Measurements from ENCODE around the gene SRRT. TPM values are rescaled to one million over a fixed set of nuclear protein-coding genes. Genes with fewer than 3 reads are reported as not detected.

Gene SRRT
- total RNA-seq, 1 donor from 2014 or later: 302 TPM

DNA sequence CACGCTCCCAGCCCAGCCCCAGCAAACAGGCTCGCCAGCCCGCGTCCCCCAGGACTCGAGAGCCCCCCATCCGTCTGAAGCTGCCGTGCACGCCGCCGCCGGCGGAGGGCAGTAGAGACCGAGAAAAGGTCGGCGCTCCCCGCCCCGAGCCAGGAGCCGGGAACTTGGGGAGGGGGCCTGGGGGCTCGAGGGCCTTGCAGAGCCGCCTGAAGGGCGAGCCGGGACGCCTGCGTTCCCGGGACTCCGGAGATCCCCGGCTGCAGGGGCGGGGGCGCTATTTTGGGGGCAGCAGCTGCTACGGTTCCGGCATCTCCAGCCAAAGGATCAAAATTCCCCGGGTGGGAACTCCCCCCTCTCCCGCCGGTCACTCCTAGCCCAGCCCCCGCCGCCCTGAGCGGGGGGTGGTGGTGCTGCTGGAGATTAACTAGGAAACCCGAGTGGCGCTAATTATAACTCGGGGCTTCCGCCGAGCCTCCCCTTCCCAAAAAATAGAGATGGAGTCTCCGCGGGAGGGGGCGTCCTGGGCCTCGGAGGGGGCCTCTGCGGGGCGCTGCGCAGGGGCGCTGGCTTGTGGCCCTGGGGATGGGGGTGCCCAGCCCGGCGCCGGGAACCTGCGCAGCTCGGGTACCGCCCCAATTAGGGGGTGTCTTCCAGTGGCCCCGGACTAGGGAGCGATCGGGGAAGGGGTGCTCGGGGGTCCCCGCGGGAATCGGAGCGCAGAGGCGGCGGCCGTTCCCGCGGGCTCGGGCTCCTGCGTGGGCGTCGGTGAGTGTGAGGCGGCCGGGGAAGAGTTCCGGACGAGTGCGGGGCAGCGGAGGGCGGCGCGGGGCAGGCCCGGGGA lies 20.2 kb downstream of the SRRT start:
- TF ChIP-seq, protein P1, sequence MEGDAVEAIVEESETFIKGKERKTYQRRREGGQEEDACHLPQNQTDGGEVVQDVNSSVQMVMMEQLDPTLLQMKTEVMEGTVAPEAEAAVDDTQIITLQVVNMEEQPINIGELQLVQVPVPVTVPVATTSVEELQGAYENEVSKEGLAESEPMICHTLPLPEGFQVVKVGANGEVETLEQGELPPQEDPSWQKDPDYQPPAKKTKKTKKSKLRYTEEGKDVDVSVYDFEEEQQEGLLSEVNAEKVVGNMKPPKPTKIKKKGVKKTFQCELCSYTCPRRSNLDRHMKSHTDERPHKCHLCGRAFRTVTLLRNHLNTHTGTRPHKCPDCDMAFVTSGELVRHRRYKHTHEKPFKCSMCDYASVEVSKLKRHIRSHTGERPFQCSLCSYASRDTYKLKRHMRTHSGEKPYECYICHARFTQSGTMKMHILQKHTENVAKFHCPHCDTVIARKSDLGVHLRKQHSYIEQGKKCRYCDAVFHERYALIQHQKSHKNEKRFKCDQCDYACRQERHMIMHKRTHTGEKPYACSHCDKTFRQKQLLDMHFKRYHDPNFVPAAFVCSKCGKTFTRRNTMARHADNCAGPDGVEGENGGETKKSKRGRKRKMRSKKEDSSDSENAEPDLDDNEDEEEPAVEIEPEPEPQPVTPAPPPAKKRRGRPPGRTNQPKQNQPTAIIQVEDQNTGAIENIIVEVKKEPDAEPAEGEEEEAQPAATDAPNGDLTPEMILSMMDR (IDR thresholded peaks at IDR 0.05; ENCODE audit: unreplicated experiment): peak; percentile 89
- Mint-ChIP-seq H3K4me1 (ENCODE audit: low read depth) (peaks cover 23% of the 10 kb centered on the region), H3K27ac (no peak overlapping the region), H3K27me3 (peaks cover 22% of the 10 kb centered on the region), H3K9me3 (ENCODE audit: low read depth) (no peaks in the 10 kb centered on the region), H3K36me3 (ENCODE audit: insufficient read depth) (no peaks in the 10 kb centered on the region), H3K4me3 (ENCODE audit: low read depth) (peak overlapping the region; percentile 52)
- DNase-seq (ENCODE audit: low spot score, unreplicated experiment): peak; percentile 88

DNA sequence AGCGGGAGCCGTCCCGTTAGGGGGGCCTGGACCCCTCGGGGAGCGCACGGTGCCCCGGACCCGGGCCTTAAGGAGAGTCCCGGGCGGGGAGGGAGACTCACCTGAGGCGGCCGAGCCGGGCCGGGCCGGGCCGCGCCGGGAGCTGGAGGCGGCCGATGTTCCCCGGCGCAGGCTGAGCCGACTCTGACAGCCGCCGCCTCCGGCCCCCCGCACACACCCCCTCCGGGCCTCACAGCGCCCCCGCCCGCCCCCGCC lies 20.7 kb downstream of the SRRT start, which contains the start of gene ACHE:
TSS of gene ACHE (minus strand) at position 188 of the 255 bp plus-strand sequence. CDS start 1,656 bp downstream, outside the sequence.
- TF ChIP-seq, protein P1 (IDR thresholded peaks at IDR 0.05; ENCODE audit: unreplicated experiment): no peak
- Mint-ChIP-seq H3K27me3 (peaks cover 23% of the 10 kb centered on the region), H3K9me3 (ENCODE audit: low read depth) (no peaks in the 10 kb centered on the region), H3K4me3 (ENCODE audit: low read depth) (peak within 1 kb of the TSS; percentile 77), H3K27ac (peak within 1 kb of the TSS; percentile 88), H3K4me1 (ENCODE audit: low read depth) (peaks cover 19% of the 10 kb centered on the region), H3K36me3 (ENCODE audit: insufficient read depth) (no peaks in the 10 kb centered on the region)
- DNase-seq (ENCODE audit: low spot score, unreplicated experiment): no peak

DNA sequence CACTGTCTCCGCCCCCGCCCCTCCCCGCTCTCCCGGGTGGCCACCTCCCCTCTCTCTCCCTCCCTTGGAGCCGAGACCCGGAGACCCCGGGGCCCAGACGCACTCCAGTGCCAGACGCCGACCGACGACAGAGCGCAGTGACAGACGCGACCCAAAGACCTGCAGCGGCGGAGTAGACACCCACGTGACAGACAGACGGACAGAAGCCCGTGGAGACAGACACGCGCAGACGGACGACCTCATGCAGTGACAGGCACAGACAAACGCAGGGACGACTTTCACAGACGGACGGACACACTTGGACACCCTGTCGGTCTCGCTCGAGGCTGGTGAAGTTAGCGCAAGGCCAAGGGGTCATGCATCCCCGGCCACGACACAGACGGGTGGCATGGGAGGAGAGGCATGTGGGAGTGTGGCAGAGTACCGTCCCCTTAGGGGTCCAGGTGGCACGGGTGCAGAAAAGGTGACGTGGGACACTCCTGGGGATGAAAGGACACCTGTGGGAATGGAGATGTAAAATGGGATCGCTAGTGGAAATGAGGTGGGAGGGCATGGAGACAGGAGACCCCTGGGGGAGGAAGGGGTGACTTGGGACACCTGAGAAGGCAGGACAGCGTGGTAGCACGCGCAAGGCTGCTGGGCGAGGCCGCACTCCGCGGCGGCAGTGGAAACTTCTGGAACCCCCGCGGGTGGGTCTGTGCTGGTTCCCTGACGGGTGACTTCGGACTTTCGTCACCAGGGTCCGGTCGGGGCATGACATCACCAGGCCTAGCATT lies 21.2 kb downstream of the SRRT start:
- Mint-ChIP-seq H3K4me1 (ENCODE audit: low read depth) (peaks cover 17% of the 10 kb centered on the region), H3K4me3 (ENCODE audit: low read depth) (peak overlapping the region; percentile 77), H3K27me3 (peaks cover 28% of the 10 kb centered on the region), H3K9me3 (ENCODE audit: low read depth) (no peaks in the 10 kb centered on the region), H3K36me3 (ENCODE audit: insufficient read depth) (no peaks in the 10 kb centered on the region), H3K27ac (peak overlapping the region; percentile 88)
- TF ChIP-seq, protein P1 (IDR thresholded peaks at IDR 0.05; ENCODE audit: unreplicated experiment): no peak
- DNase-seq (ENCODE audit: low spot score, unreplicated experiment): no peak

DNA sequence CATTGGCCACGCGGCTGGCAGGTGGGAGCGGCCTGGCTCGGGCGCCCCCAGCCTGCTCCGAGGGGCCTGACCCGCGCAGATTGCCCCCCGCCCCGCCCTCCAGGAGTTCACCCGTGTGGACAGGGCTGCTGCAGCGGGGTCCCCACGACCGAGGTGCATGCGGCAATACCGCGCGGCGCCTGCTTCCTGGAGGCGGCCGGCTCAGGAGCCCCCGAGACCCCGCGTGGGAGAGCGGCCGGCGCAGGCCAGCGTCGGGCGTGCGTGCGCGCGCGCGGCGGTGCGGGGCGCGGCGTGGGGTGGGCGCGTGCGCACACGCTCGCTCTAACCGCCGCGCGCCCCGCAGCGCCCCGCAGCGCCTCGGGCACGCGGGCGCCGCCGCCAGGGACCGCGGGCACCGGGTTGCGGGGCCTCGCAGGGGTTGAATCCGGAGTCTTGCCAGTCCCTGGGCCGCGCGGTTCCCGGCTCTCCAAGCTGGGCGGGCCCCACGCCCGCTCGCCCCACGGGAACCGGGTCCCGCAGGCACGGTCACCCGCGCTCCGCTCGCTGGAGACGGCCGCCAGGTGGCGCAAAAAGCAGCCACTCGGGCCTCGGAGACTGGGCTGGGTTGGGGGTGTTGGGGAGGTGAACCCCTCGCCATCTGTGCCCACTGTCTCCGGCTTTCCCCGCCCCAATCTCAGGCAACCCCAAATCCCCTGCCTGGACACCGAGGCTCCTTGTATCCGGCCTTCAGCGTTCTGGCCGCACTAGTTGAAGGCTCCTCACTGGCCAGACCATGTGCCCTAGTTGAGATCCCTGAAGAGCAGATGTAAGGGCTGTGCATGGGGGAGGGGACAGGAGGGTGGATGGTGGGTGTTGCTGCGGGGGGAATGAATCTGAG lies 22.1 kb downstream of the SRRT start:
- DNase-seq (ENCODE audit: low spot score, unreplicated experiment): peak; percentile 67
- TF ChIP-seq, protein P1 (IDR thresholded peaks at IDR 0.05; ENCODE audit: unreplicated experiment): peak; percentile 88
- H3K27me3 Mint-ChIP-seq: peaks cover 28% of the 10 kb centered on the region
- H3K9me3 Mint-ChIP-seq (ENCODE audit: low read depth): no peaks in the 10 kb centered on the region
- peaks cover 13% of the 10 kb centered on the region for H3K4me1 Mint-ChIP-seq (ENCODE audit: low read depth)
- no peaks in the 10 kb centered on the region for H3K36me3 Mint-ChIP-seq (ENCODE audit: insufficient read depth)
- H3K4me3 Mint-ChIP-seq (ENCODE audit: low read depth): peak overlapping the region; percentile 61
- no peak overlapping the region for H3K27ac Mint-ChIP-seq

Data from progenitor cell of endocrine pancreas (in vitro differentiated cells).